DLD1 (cell line): Measurements from ENCODE around the gene NRXN3.

ENCODE experiments used
- in situ Hi-C: cut with HindIII; loops from 2 replicates; pipeline ENCODE4 v1.10.0; 2017; ENCODE audit warnings: low sequenced_read_pairs

NRXN3 gene

GRCh38 chr14:78617735-78618134, 447.6 kb downstream of the NRXN3 start:
- in situ Hi-C loops: no loop called here

GRCh38 chr14:78618368-78618767, 448.2 kb downstream of the NRXN3 start:
- in situ Hi-C loops: no loop called here

DNA sequence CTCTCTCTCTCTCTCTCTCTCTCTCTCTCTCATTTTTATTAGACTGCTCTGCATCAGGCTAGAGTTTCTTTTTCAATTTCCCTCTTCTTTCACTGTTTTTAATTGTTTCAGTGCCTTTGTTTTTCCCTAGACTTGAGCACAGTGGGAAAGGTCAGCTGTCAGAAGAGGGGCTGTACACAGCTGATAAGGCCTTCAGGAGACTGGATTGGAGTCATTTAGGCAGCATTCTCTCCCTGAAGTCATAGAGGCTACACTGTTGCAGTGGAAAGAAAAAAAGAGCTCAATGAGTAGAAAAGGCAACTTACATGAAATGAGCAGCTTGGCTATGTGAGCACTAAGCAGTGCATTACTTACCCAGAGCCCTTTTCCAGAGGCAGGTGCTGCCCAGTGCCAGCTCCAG, 456.9 kb downstream of the NRXN3 start:
- in situ Hi-C loops: no loop called here

GRCh38 chr14:78631551-78631950, 461.4 kb downstream of the NRXN3 start:
- in situ Hi-C loops: no loop called here

GRCh38 chr14:78633752-78634151, 463.6 kb downstream of the NRXN3 start:
- in situ Hi-C loops: no loop called here

DNA sequence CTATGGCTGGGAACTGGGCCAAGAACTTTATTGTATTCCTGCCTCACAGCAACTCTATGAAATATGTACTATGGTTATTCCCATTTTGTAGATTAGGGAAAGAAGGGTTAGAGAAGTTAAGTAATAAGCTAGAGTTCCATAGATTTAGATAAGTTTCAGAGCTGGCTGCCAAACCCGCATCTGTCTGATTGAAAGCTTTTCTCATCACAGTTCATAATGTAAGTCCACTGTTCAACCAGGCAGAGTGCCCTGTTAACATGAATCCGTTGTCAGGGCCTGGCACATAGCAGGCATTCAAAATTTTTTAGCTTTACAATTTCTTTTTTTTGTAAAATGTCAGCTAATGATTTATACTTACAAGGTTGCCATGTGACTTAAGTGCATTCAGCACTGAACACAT, 467.3 kb downstream of the NRXN3 start:
- in situ Hi-C loops: no loop called here

DNA sequence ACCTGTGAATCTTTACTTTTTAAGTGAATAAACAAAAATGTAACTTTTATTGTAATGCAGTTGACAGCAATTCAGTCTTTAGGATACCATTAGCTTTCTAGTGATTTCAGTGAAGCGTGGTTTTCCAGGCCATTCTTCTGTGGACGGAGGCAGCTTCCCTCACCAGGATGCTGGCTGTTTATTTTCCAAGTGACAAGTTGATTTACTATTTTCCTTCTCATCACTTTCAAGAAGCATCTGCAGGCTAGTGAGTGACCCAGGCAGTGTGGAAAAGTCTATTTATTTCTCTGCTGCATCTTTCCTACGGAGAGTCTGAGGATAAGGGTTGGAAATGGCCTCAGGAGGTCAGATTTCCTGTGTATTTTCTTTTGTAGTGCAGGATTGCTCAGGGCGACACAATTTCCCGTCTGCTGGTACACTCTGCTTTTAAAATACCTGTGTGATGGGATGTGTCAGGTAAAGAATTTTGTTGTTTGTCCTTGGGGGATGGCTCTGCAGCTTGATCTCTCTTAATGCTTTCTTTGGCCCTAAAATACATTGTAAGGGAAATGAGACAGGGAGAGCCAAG, 467.8 kb downstream of the NRXN3 start:
- in situ Hi-C loops: no loop called here

DNA sequence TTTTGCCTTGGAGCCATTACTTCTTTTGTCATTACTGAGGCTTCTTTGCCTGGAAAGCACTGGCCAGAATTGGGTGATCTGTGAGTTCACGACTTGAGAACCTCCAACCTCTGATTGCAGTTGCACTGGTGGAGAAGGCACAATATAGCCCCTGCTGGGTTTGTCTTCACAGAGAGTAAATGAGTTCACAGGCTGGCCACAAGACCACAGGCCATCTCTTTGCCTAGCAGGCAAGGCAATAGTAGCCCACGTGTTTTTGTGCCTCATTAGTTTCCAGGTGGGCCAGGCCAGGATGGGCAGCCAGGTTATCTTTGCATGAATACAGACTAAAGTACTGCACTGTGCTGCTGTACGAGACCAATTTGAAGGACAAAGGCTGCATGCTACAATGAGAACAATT, 468.8 kb downstream of the NRXN3 start:
- in situ Hi-C loops: no loop called here

GRCh38 chr14:78644824-78645559, 474.8 kb downstream of the NRXN3 start:
- in situ Hi-C loops: no loop called here

DNA sequence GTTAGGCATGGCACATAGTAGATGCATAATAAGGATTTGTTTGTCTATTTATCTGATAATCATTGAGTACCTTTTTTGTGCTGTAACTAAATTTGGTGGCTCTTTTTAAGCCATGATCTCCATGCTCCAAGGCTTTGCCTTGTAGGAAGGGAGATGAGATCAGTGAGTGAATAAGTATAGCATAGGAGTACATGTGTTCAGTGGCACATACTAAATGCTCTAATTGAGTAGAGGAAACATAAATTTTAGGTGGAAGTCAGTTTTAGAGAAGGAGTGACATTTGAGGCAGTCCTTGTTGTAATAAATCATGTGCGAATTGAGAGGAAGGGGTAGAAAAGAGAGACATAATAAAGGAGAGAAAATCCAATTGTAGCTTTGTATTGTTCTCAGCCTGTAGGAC, 482.6 kb downstream of the NRXN3 start:
- in situ Hi-C loops: no loop called here

DNA sequence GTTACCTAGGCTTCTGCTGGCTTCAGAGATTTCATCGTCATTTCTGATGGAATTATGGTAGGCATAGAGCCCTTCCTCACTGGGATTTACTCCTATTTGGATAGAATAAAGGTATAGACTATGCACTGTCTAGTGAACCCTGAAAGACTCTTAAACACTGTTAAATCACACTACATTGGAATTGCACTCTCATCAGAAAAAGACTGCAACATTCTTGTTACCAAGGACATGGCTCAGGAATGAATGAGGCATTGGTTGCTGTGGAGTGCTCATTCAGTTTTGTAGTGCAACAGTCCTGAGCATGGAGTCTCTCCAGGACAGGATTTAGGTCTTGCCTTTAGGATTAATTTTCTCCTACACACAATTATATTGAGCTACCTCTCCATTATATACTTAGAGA, 483.0 kb downstream of the NRXN3 start:
- in situ Hi-C loops: no loop called here

DNA sequence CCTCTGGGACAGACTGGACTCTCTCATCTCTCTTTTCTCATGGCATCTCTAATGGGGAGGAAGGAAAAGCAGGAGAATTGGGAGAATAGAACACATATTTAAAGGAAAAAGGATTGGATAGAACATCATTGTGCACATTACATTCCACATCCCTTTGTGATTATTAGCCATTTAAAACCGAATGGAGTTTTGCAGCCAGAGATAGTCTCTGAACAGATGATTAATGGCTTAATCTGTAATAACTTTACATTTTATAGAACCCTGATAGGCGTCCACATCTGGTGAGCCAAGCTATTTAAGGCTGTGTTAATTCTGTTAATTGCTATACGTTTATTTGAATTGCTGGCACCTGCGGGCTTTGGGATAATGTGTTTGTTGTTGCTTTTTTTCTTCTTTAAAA, 487.3 kb downstream of the NRXN3 start:
- in situ Hi-C loops: no loop called here

DNA sequence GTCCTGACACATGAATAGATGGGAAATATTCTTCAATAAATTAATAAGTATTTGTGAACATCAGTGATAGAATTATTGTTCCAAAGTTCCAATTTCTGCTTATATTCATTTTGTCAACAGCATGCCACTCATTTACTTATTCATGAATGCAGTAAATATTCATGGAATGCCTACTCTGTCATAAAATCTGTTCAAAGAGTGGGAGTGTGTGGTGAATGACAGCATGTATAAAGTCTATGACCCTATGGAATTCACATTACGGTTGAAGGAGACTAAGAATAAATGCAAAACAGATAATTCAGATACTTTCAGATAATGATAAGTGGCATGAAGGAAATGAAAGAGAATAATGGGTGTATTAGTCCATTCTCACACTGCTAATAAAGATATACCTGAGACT, 494.7 kb downstream of the NRXN3 start:
- in situ Hi-C loops: no loop called here

DNA sequence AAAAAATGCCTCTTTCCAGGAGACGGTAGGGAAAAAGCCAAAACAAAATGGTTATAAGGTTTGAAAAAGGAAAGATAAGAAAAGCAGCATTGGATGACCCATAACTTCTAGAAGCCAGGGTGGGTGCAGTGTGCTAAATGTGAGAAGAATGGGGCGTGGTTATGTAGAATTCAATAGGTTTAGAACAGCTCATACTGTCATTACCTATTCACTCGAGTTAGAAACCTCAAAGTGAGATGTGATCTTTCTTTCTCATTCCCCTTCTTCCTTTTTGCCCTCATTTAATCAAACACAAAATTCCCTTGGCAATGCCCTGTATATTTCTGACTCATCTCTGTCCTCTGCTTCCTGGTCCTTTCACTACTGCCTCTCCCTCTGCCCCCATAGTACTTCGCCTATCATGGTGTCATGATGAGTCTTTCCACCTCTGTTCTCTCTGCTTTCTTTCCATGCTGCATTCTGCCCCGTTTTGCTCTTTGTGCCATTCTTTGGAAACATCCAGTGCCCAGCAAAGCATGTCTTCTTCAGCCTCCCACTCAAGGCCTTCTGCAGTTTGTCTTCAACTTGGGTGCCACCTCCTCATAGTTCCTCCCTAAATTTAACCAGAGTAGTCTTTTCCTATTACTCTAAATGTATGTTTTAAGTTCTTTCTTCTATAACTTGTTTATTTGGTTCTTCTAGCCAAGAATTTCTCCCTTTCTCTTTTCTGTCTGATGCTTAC, 496.3 kb downstream of the NRXN3 start:
- in situ Hi-C loops: no loop called here

DNA sequence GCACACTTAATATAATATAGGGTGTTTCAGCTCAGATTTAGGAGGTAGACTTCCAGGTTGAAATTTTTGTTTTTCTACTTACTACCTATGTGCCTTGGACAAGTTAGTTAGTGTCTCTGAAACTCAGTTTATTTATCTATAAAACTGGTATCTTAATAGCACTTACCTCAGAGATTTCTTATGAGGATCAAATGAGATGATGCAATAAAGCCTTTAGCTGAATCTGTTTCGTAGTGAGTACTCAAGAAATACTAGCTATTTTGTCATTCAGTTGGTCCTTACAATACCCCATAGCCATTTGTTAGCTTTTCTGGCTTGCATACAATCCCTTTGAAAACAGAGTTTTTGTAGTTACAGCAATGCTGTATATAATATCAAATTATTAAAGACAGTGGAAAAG, 497.0 kb downstream of the NRXN3 start:
- in situ Hi-C loops: no loop called here

DNA sequence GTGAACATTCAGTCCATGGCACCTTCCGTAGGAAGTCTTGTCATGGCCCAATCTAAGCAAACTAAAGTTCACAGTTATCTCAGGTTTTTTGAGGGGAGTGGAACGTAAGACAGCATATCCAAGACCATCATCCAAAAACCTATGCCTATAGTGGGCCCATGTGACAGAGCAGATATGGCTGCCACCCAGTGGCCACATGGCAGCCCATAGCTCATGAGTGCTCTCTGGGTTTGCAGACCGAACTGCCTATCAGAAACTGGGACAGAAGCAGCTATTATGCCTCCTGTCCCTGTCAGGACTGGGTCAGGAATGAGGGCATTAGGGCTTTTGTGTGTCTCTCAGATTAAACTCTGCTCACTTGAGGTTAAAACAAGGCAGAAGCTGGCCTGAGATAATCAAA, 503.7 kb downstream of the NRXN3 start:
- in situ Hi-C loops: no loop called here

DNA sequence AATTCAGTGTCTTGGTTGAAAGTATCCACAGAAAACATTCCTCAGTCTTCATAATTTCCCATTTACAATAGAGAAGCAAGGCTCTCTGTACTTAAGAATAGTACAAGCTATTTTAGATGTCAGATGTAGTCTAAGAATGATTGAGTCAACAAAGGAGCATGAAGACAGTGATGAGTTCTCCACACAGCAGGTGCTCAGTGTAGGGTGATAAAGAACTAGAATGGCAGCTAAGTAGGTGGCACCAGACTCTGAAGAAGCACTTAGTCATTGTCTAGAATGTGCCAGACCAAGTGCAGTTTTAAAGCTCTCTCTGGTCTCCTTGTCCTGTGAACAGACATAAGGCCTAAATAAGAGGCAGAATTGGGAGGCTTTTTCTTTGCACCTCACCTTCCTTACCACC, 504.6 kb downstream of the NRXN3 start:
- in situ Hi-C loops: no loop called here

GRCh38 chr14:78683206-78683605, 513.0 kb downstream of the NRXN3 start:
- in situ Hi-C loops: no loop called here

DNA sequence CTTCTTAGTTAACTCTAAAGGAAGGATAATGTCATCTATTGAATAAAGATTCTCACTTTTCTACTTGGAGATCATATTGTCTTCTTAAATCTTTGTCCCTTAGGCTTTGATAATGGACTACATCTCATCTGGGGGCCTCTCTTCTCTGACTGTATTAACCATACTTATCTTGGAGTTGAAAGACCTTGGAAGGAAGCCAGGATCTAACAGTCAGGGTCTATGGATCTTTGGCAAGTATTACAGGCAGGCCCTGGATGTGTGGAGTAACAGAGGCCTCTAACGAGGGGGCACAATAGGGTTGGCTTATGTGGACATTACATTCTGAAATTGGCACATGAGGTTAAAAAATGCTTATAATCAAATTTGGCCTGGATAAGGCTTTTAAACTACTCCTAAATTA, 513.8 kb downstream of the NRXN3 start:
- in situ Hi-C loops: no loop called here

DNA sequence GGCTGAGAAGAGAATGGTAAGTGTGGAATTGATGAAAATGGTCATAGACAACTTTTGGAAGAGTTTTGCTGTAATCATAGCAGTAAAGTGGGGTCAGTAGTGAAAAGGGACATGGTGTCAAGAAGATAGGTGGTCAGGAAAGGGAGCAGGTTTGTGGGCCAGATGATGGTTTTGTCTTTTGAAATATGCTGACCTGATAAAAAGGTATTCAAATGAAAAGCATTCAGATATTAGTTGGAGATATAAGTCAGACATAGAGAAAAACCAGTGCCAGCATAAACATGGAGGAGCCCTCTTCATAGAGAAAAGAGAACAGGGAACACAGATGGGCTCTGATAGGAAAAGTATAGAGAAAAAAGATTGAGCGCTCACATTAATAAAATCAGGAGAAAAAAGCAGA, 518.3 kb downstream of the NRXN3 start:
- in situ Hi-C loops: no loop called here

GRCh38 chr14:78690836-78691235, 520.7 kb downstream of the NRXN3 start:
- in situ Hi-C loops: no loop called here

DNA sequence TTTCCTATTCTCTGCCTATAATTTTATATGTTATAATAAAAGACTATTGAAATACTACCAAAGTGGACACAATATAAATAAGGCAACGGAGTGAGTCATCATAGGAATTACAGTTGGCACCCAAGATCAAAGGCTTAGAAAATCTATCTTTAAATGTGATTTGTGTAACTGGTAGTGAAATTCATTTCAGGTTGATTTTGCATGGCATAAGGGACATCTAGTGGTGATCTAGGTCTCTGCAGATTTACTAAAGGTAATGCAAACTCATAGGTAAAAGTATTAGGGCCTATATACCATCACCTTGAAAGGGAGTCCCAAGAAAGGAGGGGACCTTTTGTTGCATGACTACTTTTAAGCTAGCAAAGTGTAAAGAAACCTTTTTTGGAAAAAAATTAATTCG, 527.2 kb downstream of the NRXN3 start:
- in situ Hi-C loops: no loop called here
